Stimulated activated CD8-positive, alpha-beta memory T cell treated with anti-CD3 and anti-CD28 coated beads, Interleukin-12 subunit alpha, Interleukin-12 subunit beta, amount 100 ng/mL, for 1 hour (primary cell): Measurements from ENCODE around the gene HEYL.

ENCODE experiments used
- DNase-seq: peaks from one replicate; pipeline ENCODE4 v3.0.0-alpha.2; 2020; ENCODE audit warnings: low read depth

The HEYL gene

DNA sequence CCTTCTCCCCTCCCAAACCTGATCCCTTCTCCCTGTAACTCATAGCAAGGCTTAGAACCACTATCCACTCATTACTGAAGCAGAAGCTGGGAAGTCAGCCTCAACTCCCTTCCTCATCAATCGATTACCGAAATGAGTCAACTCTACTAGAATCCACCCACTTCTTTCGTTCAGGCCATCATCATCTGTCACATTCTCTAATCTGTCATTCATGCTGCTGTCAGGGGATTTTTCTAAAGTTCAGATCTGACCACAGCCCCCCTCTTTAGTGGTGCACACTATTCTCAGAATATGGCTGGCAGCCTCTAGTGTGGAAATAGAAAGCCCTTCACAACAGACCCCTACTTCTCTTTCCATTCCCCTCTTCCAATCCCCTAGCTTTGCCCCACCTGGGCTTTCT lies 27.3 kb upstream of the HEYL start:
- DNase-seq: no peak

DNA sequence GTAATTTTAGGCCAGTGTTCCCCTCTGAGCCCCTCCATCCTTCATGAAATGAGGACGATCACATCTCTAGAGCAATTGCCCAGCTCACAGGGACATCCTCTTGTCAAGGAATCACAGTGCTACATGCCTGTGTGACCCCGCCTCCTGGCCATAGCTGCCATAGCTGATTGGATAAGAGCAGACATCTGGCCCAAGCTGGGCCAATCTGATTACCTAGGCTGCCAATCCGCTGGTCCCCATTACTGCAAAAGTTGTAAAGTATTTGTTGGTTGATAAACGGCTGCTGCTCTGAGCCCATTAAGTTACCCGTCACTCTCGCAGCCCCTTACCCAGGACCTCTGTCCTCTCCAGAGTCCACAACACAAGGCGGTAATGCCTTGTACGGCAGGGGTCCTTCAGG lies 24.1 kb upstream of the HEYL start:
- DNase-seq: no peak

DNA sequence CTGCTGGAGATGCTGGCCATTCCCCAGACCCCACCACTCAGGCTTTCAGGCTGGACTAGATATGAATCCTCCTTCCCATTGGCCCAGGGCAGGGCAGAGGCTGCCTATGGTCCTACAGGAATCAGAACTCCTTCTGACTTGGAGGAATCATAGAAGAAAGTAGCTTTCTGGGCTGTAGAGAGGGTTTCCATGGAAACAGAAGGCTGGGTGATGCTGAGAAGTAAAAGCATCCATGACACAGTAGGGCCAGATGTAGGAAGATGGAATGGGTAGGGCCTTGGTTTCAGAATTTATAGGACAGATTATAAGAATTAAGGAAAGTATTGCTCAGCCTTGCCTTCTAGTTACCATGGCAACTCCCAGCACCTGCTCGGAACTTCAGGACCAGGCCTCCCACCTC lies 23.4 kb upstream of the HEYL start:
- DNase-seq: no peak

DNA sequence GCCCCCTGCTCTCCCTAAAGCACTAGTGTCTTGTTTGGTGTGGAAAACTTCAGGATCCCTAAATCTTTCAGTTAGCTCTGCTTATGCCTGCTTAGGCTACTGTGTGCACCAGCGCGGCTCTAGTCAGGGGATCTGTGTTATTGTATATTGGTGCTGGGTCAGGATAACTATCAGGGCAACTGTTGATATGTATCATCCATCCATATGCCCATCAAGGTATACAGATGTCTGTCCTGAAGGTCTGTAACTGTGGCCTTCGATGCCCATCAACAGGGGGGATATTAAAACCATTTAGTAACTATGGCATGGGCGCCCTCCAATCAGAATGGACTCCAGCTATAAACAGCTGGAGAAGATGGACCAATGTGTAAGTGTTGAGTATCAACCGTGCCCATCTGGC lies 20.1 kb upstream of the HEYL start:
- DNase-seq: no peak

DNA sequence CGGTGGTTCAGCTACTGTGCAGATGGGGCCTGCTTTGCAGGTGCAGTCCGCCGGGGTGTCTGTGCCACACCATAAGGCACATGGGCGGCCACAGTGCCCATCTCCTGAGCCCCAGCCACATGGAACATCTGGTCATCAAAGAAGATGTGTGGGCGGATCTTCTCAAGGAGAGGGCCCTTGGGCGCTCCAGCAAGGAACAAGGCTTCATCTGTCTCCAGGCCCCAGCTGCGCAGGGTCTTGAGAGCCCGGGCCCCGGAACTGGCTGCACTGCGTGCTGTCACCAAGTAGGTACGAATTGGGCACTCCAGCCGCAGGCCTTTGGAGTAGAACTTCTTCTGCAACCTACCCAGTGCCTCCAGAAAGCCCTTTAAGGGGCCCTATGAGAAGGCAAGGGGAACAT lies 19.7 kb upstream of the HEYL start:
- DNase-seq: no peak

DNA sequence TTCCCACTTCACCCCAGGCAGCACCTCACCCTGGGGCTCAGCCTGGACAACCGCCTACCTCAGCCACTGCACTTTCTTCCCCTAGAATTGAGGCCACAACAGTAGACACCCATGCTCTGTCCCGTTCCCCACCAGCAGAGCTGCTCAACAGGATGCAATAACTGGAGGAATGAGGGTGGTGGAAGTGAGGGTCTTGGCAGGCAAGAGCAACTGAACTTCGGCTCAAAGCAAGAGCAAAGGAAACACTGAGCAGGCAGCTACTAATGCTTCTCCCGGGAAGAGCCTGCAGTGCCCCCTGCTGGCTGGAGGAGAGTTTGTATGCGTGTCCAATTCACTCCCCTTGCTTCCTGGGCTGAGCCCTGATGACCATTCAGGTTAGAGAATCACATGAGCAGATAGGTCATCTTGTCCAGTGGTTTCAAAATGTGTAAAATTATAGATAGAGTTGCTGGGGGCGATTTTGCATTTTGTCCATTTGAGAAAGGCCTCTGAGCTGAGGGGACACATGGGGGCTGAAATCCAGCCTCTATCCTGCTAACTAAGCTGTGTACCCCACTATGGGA lies 18.6 kb upstream of the HEYL start:
- DNase-seq: peak; percentile 33

DNA sequence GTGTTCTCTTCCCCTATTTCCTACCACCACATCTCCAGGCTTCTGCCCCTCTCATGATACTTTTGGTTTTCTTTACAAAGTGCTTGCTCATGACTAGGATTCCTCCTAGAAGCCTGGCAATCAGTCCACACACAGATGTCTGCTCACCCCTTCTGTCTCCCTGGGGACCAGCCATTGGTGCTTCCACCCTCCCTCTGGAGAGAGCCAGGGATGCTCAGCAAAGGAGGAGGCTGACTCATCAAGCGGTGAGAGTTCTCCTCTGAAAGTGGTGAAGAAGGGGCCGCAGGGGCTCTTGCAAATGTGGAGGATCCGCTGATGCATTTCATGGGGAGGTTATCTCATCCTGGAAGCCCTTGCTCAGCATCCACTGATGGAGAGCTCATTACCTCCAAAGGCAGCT lies 18.0 kb upstream of the HEYL start:
- DNase-seq: no peak

DNA sequence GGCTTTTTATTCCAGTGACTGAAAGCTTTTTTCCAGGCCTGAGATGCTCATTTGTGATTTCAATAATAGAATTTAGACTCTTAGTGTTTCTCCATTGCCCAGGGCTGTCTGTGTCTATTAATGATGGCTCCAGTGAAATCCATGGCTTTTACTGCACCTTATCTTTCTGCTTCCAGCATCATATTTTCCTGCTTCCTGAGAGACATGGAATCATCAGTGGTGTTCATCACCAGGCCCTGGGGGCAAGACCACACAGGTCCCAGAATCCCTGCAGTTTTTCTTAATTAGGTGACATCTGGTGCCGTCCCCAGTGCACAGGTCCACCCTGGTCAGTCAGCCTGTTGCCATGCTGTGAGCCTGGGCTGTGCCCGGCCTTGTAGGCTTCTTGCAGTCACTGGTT lies 16.9 kb upstream of the HEYL start:
- DNase-seq: no peak

DNA sequence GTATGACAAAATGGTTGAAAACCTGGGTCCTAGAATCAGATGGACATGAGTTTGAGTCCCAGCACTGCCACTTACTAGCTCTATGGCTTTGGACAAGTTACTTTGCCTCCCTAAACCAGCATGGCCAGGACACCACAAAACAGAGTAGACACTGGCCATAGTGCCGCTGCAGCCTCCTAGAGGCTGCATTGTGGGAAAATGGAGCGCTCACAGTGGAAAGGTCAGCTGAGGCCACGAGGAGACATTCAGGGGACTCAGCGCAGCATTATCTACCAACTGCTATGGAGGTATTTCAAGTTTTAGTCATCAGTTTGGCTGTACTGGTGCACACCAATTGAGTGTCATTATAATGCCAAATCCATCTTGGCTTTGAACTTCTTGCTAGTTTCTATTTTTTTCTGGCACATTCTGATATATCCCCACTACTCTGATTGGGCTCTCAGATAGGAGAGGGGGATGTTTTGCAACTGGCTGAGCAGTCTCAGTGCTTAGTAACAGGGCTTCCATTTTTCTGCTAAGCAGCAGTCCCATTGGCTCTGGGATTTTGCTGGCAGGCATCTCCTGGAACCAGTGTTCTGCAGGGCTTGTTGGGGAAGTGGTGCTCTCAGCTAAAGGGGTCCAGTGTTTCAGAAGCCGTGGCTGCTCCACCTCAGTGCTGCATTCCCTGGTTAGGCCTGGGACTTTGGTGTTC lies 16.3 kb upstream of the HEYL start:
- DNase-seq: no peak

DNA sequence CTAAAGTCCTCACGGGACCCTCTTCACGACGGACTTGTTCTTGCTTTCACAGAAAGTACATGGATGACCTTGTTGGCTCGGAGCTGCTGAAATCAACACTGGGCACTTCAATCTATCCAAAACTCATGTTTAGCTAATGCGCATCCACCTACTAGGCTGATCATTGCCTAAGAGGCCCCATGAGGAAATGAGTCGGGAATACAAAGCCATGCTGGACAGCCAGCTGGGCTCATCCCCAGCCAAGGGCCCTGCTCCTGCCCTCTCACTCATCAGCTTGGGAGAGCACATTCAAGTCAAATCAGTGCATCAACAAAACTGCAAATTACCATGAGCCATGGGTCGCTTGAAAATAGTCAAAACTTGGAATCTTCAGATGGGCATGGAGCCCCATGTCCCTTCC lies 14.8 kb upstream of the HEYL start:
- DNase-seq: no peak

DNA sequence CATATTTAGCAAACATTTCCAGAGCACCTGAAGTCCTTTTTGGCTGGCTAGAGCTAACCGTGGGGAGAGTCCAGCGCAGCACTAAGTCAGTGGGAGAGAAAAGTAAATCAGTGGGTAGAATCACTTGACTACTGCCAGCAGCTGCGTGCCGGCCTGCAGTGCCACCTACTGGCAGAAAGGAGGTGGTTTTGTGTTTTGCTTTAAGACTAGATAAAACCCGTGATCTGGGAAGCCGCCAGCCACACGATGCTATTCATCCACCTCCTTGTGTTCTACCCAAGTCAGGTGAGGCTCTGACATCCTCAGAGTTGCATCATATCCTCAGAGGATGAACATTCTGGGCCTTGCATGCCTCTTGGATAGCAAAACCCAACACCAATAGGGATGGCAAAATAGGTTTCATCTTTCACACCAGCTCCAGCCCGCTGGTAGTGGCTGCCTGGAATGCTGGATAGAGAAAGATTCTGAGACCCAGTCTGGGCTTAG lies 14.1 kb upstream of the HEYL start:
- DNase-seq: peak; percentile 58

DNA sequence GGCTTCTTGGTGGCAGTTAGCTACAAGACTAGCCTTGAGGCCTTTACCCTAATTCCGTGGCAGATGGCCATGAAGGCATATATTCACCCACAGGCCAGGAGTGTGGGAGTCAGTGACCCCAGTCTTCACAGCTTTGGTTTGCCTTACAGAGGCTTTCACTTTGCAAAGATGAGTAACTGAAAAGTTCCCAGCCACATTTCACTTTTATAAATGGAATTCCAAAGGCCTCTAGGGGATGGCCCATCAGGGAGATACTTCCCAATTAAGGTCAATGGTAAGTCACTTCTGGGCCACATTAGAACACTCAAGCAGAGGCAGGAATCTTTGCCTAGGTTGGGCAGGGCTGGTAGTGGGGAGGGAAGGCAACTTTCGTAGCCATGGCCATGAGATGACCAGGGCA lies 13.1 kb upstream of the HEYL start:
- DNase-seq: no peak

DNA sequence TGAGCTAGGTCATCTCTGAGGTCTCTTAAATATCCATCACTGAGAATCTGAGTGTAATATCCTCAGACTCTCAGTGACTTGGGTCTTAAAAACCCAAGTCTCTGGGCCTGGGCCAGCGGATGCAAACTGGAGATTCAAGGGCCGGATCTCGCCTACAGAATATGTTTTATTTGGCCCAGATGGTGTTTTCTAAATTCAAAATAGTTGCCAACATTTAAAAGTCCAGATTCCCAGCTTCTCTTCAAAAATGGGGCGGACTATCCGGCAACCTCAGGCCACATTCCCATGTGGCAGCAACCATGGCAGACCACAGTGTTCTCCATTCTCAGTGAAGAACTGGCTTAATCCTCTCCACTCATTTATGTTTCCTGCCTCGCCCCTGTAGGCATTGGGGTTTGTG lies 12.7 kb upstream of the HEYL start:
- no peak for DNase-seq

DNA sequence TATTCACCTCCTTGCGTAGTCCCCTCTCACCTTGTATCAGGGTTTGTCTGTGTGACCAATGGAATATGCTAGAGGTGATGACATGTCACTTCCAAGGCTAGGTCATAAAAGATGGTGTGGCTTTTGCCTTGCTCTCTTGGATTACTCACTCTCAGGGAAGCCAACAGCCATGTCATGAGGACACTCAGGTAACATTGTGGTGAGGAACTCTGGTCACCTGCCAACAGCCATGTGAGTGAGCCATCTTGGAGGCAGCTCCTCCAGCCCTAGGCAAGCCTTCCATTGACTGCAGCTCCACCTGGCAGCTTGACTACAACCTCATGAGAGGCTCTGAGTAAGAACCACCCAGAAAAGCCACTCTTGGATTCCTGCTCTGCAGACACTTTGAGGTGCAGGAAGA lies 11.0 kb upstream of the HEYL start:
- no peak for DNase-seq

DNA sequence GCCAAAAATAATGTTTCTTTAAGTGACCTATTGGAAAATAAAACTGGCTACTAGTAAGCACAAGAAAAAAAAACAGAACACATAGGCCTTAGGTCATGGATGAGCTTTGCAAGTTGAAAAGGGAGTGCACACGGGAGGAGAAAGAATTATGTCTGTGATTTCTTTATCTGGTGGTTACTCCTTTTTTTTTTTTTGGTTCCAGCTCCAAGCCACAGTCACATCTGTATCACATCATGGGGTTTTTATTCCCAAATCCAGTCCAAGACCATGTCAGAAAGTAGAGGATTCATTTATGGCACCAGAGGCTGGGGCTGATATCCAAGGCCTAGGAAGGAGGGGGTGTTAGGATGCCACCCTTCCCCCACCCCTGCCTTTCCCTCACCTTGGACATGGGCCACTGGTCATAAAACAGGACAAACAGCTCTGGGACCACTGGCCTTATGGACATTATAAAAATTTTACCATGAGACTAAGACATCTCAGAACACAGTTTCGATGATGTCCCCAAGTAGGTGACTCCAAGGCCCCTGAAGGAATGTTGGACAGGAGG lies 10.3 kb upstream of the HEYL start:
- no peak for DNase-seq

DNA sequence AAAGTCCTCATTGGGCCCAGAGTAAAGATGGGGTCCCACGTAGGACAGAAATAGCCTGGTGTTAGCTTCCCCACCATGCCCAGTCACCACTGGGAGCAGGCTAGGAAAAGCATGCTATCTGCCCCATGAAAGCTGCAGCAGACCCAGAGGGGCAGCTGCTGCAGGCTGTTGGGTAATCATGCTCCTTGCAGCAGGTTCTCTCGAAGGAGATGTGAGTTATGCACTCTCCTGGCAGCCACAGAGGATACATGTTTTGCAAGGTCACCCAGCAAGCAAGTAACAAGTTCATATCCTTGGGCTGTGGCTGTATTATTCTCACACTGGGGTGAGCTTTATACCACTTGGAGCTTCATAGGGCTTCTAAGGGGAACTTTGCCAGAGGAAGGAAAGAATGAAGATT lies 9.1 kb upstream of the HEYL start:
- no peak for DNase-seq

DNA sequence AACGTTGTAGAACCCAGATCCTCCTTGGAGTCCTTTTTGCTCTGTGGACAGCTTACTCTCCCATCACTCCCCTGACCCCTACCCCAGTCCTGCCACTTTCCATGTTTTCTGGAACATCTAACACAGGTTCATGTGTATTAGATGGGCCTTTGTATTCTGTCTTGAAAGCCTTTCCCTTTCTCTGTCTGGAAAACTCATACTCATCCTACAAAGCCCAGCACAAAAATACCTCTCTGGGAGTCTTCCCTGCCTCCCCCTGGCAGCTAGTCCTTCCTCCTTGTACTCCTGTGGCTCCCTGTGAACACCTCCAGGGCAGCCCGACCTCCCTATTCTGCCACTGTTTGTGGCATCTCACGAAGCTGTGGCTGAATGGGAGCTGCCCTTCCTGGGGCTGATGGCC lies 7.8 kb upstream of the HEYL start:
- DNase-seq: no peak

DNA sequence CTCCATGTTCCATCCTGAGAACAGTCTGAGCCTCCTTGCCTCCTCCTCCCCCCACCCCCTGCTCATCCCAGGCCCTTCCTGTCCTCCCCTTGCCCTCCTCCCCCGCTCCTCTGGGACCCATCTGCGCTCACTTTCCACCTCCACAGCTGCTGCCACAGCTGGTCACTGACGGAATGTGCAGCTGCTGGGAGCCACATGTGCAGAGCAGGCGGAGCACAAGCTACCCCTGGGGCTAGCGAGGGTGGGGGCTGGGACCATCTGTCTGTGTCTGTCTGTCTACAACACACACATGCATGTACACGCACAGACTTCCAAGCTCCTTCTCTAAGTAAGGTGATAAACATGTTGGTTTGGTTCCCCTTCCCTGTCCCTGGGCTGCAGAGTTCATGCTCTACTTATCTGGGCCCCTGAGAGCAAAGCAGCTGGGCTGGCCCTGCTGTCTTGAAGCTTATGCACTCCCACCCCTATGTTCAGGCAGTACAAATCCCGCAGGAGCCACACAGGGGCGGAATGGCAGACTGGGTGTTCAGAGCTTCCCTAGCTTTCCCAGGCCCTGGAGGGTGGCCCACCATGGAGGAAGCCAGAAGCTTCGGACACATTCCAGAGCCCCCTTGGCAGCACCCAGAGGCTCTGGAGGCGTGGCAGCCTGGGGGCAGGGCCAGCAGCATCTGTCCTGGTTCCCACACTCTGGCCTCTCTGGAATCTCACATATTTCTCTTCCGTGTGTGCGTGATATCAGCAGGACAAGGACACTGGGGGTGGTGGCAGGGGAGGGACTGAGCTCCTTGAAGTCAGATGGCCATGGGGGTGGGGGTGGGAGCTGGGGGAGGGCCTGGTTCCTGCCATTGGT lies 7.0 kb upstream of the HEYL start:
- DNase-seq: no peak

DNA sequence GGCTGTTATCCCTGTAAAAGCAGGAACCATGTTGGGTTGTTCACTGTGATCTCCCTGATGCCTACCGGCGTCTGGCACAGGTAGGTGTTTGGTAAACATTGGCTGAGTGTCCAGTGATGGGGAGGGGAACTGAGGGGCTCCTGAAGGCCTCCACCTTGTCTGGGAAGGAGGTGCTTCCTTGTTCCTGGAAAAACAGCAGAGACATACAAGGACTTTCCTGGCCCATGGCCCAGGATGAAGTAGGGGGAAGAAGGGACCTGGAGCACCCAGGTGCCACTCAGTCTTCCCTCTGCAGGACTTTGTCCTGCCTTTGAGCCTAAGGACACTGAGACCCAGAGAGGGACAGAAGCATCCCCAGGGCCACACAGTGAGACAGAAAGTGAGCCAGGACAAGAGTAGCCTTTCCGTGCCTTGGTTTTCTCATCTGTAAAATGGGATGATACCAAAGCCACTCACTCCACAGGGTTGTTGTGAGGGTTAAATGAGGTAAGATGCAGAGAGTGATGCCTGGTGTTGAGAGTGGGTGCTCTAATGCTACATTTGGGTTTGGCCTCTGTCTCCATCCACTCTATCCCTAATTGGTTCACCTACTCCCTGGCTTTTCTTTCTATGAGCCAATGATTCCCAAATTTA lies 6.1 kb upstream of the HEYL start:
- no peak for DNase-seq

DNA sequence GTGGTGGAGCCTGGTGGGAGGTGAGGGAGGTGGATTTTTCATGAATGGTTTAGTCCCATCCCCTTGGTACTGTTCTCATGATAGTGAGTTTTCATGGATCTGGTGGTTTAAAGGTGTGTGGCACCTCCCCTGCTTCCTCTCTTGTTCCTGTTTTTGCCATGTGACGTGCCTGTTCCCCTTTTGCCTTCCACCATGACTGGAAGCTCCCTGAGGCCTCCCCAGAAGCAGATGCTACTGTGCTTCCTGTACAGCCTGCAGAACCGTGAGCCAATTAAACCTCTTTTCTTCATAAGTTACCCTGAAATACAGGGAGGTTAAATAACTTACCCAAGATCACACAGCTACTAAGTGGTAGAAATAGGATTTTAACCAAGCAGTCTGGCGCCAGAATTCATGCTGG lies 4.3 kb upstream of the HEYL start:
- no peak for DNase-seq

DNA sequence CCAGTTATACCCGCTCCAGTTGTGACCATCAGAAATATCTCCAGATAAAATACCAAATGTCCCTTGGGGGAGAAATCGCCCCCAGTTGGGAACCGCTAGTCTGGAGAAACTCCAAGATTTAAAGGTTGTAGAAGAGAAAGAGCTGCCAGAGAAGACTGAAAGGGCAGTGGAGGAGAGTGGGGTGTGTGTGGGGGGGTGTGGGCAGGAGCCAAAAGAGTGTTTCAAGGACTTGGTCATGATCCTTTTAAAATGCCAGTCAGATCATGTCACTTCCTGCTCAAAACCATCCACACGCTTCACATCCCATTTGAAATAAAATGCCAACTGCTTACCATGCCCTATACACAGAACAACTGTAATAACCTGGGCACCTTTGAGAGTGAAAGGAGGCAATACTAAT lies 3.4 kb upstream of the HEYL start:
- no peak for DNase-seq

DNA sequence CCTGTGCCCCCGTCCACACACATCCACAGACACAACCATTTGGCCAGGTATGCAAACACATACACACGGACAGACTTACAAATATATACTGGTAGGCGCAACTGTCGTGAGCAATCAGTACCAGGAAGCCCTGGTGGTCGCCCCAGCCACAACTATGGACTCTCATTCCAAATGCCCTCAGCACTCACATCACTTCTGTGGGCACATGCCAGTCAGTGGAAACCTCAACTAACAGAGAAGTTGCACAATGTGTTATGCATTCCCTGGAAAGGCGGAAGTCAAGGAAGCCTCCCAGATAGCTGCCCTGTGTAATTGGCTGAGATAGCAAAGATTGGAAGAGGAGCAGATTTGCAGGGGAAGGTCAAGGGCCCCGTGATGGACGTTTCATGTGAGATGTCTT lies 1.4 kb upstream of the HEYL start:
- no peak for DNase-seq

DNA sequence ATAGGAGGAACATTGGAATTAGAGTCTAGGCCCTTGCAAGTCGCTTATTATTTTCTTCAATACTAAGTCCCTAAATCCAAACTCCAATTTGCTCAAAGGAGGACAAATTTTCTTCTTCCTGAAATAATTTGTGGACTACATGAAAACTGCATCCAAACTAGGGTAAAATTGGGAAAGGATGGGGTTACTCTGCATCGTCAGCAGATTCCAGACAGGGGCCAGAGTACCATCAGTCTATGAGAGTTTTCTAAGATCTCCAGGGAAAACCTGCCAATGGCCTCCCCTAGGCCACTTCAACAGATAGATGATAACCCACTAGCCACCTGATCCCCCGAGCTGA lies 508 bp downstream of the HEYL start:
- no peak for DNase-seq
